Ramos (cell line): ENCODE results near the gene CEPT1.

Experiments
- in situ Hi-C: fragments of 300-500 bp; cut with MboI; formaldehyde crosslinking; loops from one replicate; pipeline ENCODE4 v1.14.3; 2022; ENCODE audit warnings: low sequenced_read_pairs; ENCODE audit not compliant: unreplicated experiment

CEPT1 gene

GRCh38 chr1:111145963-111146768 lies 6.1 kb downstream of the CEPT1 start:
- in situ Hi-C loops: no loop called here

- in situ Hi-C loops: no loop called here
Observed at GRCh38 chr1:111147948-111148347, 7.9 kb downstream of the CEPT1 start.

GRCh38 chr1:111148376-111148881 lies 8.4 kb downstream of the CEPT1 start:
- in situ Hi-C loops: no loop called here

- in situ Hi-C loops: no loop called here
Observed at GRCh38 chr1:111151838-111152237, 11.8 kb downstream of the CEPT1 start.

GRCh38 chr1:111154021-111154999 lies 14.3 kb downstream of the CEPT1 start:
- in situ Hi-C loops: no loop called here

GRCh38 chr1:111157431-111157830 lies 17.4 kb downstream of the CEPT1 start:
- in situ Hi-C loops: no loop called here

- in situ Hi-C loops: no loop called here
Observed at GRCh38 chr1:111161843-111162487, 21.9 kb downstream of the CEPT1 start.

GRCh38 chr1:111162488-111162880 lies 22.5 kb downstream of the CEPT1 start:
- in situ Hi-C loops: no loop called here

GRCh38 chr1:111163363-111163762 lies 23.3 kb downstream of the CEPT1 start:
- in situ Hi-C loops: no loop called here

- in situ Hi-C loops: no loop called here
Observed at GRCh38 chr1:111164151-111164550, 24.1 kb downstream of the CEPT1 start.

GRCh38 chr1:111172463-111172862 lies 32.4 kb downstream of the CEPT1 start:
- in situ Hi-C loops: no loop called here

- in situ Hi-C loops: no loop called here
Observed at GRCh38 chr1:111174070-111174469, 34.0 kb downstream of the CEPT1 start.

- in situ Hi-C loops: no loop called here
Observed at GRCh38 chr1:111175349-111175748, 35.3 kb downstream of the CEPT1 start.

GRCh38 chr1:111176678-111177077 lies 36.7 kb downstream of the CEPT1 start:
- in situ Hi-C loops: no loop called here

GRCh38 chr1:111179968-111180533 lies 40.0 kb downstream of the CEPT1 start:
- in situ Hi-C loops: no loop called here

GRCh38 chr1:111182052-111182451 lies 42.0 kb downstream of the CEPT1 start:
- in situ Hi-C loops: no loop called here

- in situ Hi-C loops: no loop called here
Observed at GRCh38 chr1:111183308-111184069, 43.5 kb downstream of the CEPT1 start.

GRCh38 chr1:111184663-111185062 lies 44.6 kb downstream of the CEPT1 start:
- in situ Hi-C loops: no loop called here

- in situ Hi-C loops: no loop called here
Observed at GRCh38 chr1:111190931-111191451, 51.0 kb downstream of the CEPT1 start.
